Breast epithelium (tissue), 3 donors: ENCODE results near the gene PRR11.

Source experiments
- CTCF ChIP-seq, 3 donors: fragments of 450-650 bp; IDR thresholded peaks; one replicate each; pipeline ENCODE4 v1.5.1; 2016 to 2017; ENCODE audit warnings: antibody characterized with exemption in 3 of 3, mild to moderate bottlenecking in 3 of 3, moderate library complexity in 3 of 3
- POLR2A ChIP-seq: fragments of 450-650 bp; IDR thresholded peaks from one replicate; pipeline ENCODE4 v1.6.1; 2016; ENCODE audit warnings: antibody characterized with exemption, mild to moderate bottlenecking, moderate library complexity

- TF ChIP-seq CTCF (IDR thresholded peaks at IDR 0.05) = no peak
- no peak for TF ChIP-seq POLR2A
Measured at GRCh38 chr17:59121901-59122480, 33.6 kb upstream of the PRR11 start.
